GM12892 (cell line): ENCODE results near the gene CGB8.

ENCODE experiments used
- POLR2A ChIP-seq: IDR thresholded peaks from 2 replicates; pipeline ENCODE4 v1.6.1; 2011; ENCODE audit warnings: low read depth, low read length, control low read depth
- POLR2AphosphoS5 ChIP-seq: IDR thresholded peaks from 2 replicates; pipeline ENCODE4 v1.6.1; 2011; ENCODE audit warnings: low read depth, low read length, control low read depth

- TF ChIP-seq POLR2A: no peak
- TF ChIP-seq POLR2AphosphoS5: no peak
Measured at GRCh38 chr19:49019242-49019932, 29.5 kb downstream of the CGB8 start.
